Chondrocyte (in vitro differentiated cells): Measurements from ENCODE around the gene ASTN2. TPM values are rescaled to one million over a fixed set of nuclear protein-coding genes. Genes with fewer than 3 reads are reported as not detected.

ENCODE experiments used
- DNase-seq: peaks from one replicate; pipeline ENCODE4 v3.0.0; 2021; ENCODE audit warnings: mixed read lengths, low spot score
- H3K27ac Mint-ChIP-seq: one replicate; pipeline ENCODE4 v1.8.0; 2021; ENCODE audit warnings: mild to moderate bottlenecking, moderate library complexity, mixed read lengths; ENCODE audit not compliant: unreplicated experiment
- H3K27me3 Mint-ChIP-seq: 2 replicates; pipeline ENCODE4 v1.8.0; 2021; ENCODE audit warnings: low read depth, mixed read lengths
- H3K36me3 Mint-ChIP-seq: 2 replicates; pipeline ENCODE4 v1.8.0; 2021; ENCODE audit warnings: low read depth, mixed read lengths
- H3K4me1 Mint-ChIP-seq: 2 replicates; pipeline ENCODE4 v1.8.0; 2021; ENCODE audit warnings: low read depth, mild to moderate bottlenecking, mixed read lengths
- H3K4me3 Mint-ChIP-seq: one replicate; pipeline ENCODE4 v1.8.0; 2021; ENCODE audit warnings: mild to moderate bottlenecking, moderate library complexity, mixed read lengths; ENCODE audit not compliant: unreplicated experiment
- H3K9me3 Mint-ChIP-seq: 2 replicates; pipeline ENCODE4 v1.8.0; 2021; ENCODE audit warnings: low read depth, mixed read lengths
- CTCF ChIP-seq: fragments of 200-600 bp; sonication (generic); IDR thresholded peaks from 2 replicates; pipeline ENCODE4 v1.5.0; 2021; ENCODE audit warnings: antibody characterized with exemption, mild to moderate bottlenecking, moderate library complexity
- total RNA-seq: library from RNA; stranded (reverse); gene quantifications from 3 replicates; pipeline ENCODE4 v1.2.1, GENCODE V29; 2021

The ASTN2 gene
- total RNA-seq, 1 donor from 2014 or later, result 3.6 TPM

DNA sequence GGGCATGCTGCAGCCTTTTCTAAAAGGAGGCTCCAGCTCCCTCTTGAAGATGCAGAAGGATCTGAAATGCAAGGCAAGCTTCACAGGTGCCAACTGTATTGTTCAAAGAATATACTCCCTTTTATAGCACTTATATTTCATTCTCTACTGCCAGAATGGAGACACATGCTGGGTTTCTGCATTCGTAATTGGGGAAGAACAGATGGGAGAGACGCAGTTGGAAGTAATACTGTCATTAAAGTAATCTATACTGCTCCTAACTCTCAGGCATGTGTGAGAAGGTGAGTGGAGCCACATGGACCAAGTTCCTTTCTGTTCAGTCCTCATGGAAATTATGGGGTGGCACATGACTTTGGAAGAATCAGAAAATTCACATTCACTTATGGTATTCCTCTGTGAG lies 501.3 kb downstream of the ASTN2 start:
- no peak overlapping the region for H3K4me3 Mint-ChIP-seq
- H3K27me3 Mint-ChIP-seq, result peaks cover 28% of the 10 kb centered on the region
- no peaks in the 10 kb centered on the region for H3K9me3 Mint-ChIP-seq
- H3K27ac Mint-ChIP-seq, result no peak overlapping the region
- no peaks in the 10 kb centered on the region for H3K36me3 Mint-ChIP-seq
- no peaks in the 10 kb centered on the region for H3K4me1 Mint-ChIP-seq
- TF ChIP-seq CTCF, result no peak
- DNase-seq, result no peak

DNA sequence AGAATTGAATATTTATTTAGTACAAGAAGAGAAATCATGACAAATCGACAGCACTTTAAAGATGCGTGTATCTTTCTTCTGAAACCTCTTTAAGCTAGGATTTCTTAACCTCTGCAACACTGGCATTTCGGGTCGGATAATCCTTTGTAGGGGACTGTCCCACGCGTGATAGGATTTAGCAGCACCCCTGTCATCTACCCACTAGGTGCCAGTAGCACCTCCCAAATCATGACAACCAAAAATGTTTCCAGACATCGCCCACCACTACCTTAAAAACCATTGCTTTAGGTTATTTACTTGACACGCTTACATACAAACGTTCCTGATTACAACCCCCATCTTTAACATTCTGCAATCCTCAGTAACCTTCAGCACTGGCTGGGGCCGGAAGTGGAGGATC lies 504.7 kb downstream of the ASTN2 start:
- TF ChIP-seq CTCF, result no peak
- peaks cover 25% of the 10 kb centered on the region for H3K27me3 Mint-ChIP-seq
- H3K27ac Mint-ChIP-seq, result no peak overlapping the region

GRCh38 chr9:116907989-116908388 lies 506.9 kb downstream of the ASTN2 start:
- DNase-seq, result no peak
- Mint-ChIP-seq H3K4me3 (no peak overlapping the region), H3K27ac (no peak overlapping the region), H3K4me1 (no peaks in the 10 kb centered on the region), H3K9me3 (no peaks in the 10 kb centered on the region), H3K27me3 (peaks cover 26% of the 10 kb centered on the region), H3K36me3 (no peaks in the 10 kb centered on the region)
- no peak for TF ChIP-seq CTCF

More for the DNA sequence above, 504.7 kb downstream of the ASTN2 start:
- Mint-ChIP-seq H3K4me1 (no peaks in the 10 kb centered on the region), H3K36me3 (no peaks in the 10 kb centered on the region), H3K4me3 (no peak overlapping the region), H3K9me3 (no peaks in the 10 kb centered on the region)
- DNase-seq, result no peak

DNA sequence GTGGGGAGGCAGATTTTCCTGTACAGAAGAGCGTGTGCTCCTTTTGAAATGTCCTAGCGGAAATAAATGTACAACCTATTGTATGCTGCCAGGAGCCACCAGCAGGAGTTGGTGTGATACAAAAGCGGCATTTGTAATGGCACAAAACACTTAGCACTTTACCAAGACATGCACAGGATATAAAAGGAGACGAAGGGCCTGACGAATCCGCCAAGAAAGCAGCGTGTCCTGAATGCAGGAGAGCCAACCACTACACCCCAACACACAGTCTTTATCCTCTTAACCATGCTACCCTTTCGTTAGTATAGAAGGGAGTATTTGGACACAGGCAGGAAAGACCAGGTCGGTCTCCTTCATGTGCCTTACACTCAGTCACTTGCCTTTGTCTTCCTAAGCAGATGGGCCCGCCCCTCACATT lies 509.7 kb downstream of the ASTN2 start:
- Mint-ChIP-seq H3K36me3 (no peaks in the 10 kb centered on the region), H3K9me3 (peaks cover 3% of the 10 kb centered on the region), H3K27me3 (peaks cover 24% of the 10 kb centered on the region), H3K4me1 (no peaks in the 10 kb centered on the region), H3K27ac (no peak overlapping the region), H3K4me3 (no peak overlapping the region)
- DNase-seq, result no peak
- TF ChIP-seq CTCF, result no peak

GRCh38 chr9:116904165-116904564 lies 510.7 kb downstream of the ASTN2 start:
- H3K4me3 Mint-ChIP-seq, result no peak overlapping the region

More at GRCh38 chr9:116904165-116904564, 510.7 kb downstream of the ASTN2 start:
- no peak for TF ChIP-seq CTCF
- Mint-ChIP-seq H3K36me3 (no peaks in the 10 kb centered on the region), H3K27ac (no peak overlapping the region), H3K27me3 (peaks cover 23% of the 10 kb centered on the region), H3K9me3 (peaks cover 13% of the 10 kb centered on the region), H3K4me1 (no peaks in the 10 kb centered on the region)
- DNase-seq, result no peak
